Retinal pigment epithelial cell (primary cell): ENCODE results near the gene WDR86.

Experiments used
- DNase-seq: peaks from one replicate; pipeline ENCODE4 v3.0.0-alpha.2; 2010; ENCODE audit warnings: low read depth
- H3K4me3 ChIP-seq: 2 replicates; pipeline ENCODE4 v1.5.1; 2011; ENCODE audit warnings: mild to moderate bottlenecking, low read length, control low read depth, moderate library complexity
- CTCF ChIP-seq: conservative IDR thresholded peaks from 2 replicates; pipeline ENCODE4 v1.5.1; 2011; ENCODE audit warnings: low read depth, low read length, control low read depth, inconsistent platforms

The WDR86 gene

DNA sequence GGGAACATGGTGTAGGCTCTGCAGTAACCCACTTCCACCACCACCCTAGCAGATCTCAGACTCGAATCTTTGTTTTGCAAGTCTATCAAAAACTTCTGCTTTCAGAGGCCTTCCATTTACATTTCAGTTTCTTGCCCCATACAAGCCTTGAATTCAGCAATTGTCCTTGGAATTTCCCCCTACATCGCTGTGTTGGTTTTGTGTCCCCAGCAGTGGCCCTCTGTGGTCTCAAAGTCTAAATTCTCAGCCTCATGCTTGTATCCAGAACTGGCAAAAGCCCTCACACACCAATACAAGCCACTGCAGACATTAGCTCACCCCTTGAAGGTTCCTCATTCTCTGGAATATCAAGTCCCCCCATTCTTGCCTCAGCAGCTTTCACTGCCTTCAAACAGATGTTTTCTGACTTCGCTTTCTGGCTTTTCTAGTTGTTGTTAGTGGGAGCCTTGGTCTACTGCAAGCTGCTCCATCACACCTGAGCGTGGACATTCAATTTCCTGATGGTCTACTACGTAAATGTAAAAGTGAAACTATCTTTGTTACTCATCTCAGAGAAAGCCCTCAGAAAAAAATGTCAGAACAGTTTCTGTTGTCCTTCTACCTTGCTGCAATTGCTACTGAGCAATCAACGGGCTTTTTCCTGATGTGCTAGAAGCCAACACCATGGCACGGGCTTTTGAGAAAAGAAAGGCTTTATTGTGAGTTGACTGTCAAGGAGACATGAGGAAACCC lies 70.0 kb downstream of the WDR86 start:
- TF ChIP-seq CTCF = no peak
- no peak overlapping the region for H3K4me3 ChIP-seq
- DNase-seq = no peak

DNA sequence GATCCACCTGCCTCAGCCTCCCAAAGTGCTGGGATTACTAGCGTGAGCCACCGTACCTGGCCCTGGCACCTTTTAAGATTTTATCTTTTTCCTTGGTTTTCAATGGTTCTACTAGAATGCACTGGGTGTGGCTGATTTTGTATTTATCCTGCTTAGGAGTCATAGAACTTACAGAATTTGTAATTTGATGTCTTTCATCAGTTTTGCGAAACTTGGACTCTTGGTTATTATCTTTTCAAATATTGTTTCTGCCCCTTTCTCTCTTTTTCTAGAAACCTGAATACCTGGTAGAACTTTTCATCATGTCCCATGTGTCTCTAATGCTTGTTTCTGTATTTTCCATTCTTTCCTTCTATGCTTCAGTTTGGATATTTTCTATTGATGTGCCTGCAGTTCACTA lies 71.0 kb downstream of the WDR86 start:
- no peak for DNase-seq
- no peak overlapping the region for H3K4me3 ChIP-seq
- TF ChIP-seq CTCF = no peak

DNA sequence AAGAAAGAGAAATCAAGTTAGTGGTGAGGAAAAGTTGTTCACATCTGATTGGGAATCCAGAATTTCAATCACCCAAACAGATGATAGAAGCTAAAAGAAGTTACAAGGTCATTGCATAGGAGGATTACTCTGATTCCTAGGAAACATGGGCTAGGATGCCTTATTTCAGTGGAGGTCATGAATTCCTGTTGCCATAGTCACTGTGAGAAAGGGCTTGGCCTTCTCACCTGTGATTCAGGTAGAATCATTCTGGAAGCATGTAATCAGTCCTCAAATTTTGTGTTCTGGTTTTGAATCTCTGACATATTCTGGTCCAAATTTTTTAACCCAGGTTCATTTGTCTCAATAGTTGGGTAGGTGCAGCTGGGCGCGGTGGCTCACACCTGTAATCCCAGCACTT lies 72.5 kb downstream of the WDR86 start:
- no peak overlapping the region for H3K4me3 ChIP-seq
- DNase-seq = no peak
- TF ChIP-seq CTCF = no peak

GRCh38 chr7:151336027-151336708 lies 73.7 kb downstream of the WDR86 start:
- no peak overlapping the region for H3K4me3 ChIP-seq
- no peak for TF ChIP-seq CTCF

GRCh38 chr7:151334628-151335027 lies 75.2 kb downstream of the WDR86 start:
- no peak overlapping the region for H3K4me3 ChIP-seq
- TF ChIP-seq CTCF = no peak
- DNase-seq = no peak

More at GRCh38 chr7:151336027-151336708, 73.7 kb downstream of the WDR86 start:
- no peak for DNase-seq
